HG02571 (cell line): ENCODE data around the gene CCM2.

ENCODE experiments used
- ATAC-seq: cut with Tn5 transposase; IDR thresholded peaks from one replicate; pipeline ENCODE4 v1.9.1; 2021; ENCODE audit warnings: mild to moderate bottlenecking, moderate library complexity; ENCODE audit not compliant: unreplicated experiment

Gene CCM2

GRCh38 chr7:45000093-45001032 lies at the start of gene CCM2:
Gene CCM2, plus strand, starts transcription at chr7:45000201. Its CDS starts 133 bp downstream, at chr7:45000334.
- peak; percentile 2 for ATAC-seq

- ATAC-seq: no peak
Measured at GRCh38 chr7:44953156-44953555, 46.8 kb upstream of the CCM2 start.

GRCh38 chr7:44955733-44956132 lies 44.3 kb upstream of the CCM2 start:
- ATAC-seq: no peak

- ATAC-seq: no peak
Measured at GRCh38 chr7:44956157-44956766, 43.7 kb upstream of the CCM2 start.

GRCh38 chr7:44958645-44959344 lies 41.2 kb upstream of the CCM2 start:
- no peak for ATAC-seq

GRCh38 chr7:44959433-44959951 lies 40.5 kb upstream of the CCM2 start:
- ATAC-seq: no peak

GRCh38 chr7:44960011-44960580 lies 39.9 kb upstream of the CCM2 start:
- ATAC-seq: no peak

- no peak for ATAC-seq
Measured at GRCh38 chr7:44961844-44962482, 38.0 kb upstream of the CCM2 start.

GRCh38 chr7:44962483-44963251 lies 37.3 kb upstream of the CCM2 start:
- no peak for ATAC-seq

GRCh38 chr7:44963364-44964290 lies 36.4 kb upstream of the CCM2 start:
- no peak for ATAC-seq

GRCh38 chr7:44964384-44964830 lies 35.6 kb upstream of the CCM2 start:
- no peak for ATAC-seq

GRCh38 chr7:44964831-44965440 lies 35.1 kb upstream of the CCM2 start:
- ATAC-seq: no peak

GRCh38 chr7:44965441-44965903 lies 34.5 kb upstream of the CCM2 start:
- ATAC-seq: no peak

- ATAC-seq: no peak
Measured at GRCh38 chr7:44965937-44966730, 33.9 kb upstream of the CCM2 start.

GRCh38 chr7:44966731-44967538 lies 33.1 kb upstream of the CCM2 start:
- no peak for ATAC-seq
